GDM1 (cell line): ENCODE measurements around the gene PTPRN2.
"Not testable (repeated sequence)": the region's sequence is repeated elsewhere in the genome, so short reads cannot be mapped to it uniquely, and the experiment has no call there.

Experiments used
- DNase-seq: peaks from one replicate; lab custom pipeline; 2025; lab: John Stamatoyannopoulos, UW

Gene PTPRN2

GRCh38 chr7:158301207-158301606, 286.4 kb downstream of the PTPRN2 start:
- no peak for DNase-seq

DNA sequence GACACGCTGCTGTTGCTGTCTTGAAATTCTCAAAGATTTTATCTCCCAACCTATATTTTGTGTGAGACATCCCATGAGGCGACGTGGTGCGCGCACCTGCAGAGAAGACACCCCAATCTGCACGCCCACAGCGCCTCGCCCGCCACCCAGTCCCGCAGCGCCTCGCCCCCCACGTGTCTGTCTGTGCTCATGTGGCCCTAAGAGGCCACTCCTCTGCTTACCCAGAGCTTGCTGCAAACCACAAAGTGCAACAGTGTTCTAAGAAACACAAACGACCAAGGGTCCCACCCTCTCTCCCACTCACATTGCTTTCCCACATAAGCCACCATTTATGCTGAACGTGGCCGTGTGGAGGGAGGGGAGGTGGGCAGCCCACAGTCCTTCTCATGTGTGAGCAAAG, 287.2 kb downstream of the PTPRN2 start:
- DNase-seq = no peak

- DNase-seq = no peak
These were observed 288.0 kb downstream of the PTPRN2 start for GRCh38 chr7:158299607-158300006.

GRCh38 chr7:158296798-158297104, 290.9 kb downstream of the PTPRN2 start:
- no peak for DNase-seq

DNA sequence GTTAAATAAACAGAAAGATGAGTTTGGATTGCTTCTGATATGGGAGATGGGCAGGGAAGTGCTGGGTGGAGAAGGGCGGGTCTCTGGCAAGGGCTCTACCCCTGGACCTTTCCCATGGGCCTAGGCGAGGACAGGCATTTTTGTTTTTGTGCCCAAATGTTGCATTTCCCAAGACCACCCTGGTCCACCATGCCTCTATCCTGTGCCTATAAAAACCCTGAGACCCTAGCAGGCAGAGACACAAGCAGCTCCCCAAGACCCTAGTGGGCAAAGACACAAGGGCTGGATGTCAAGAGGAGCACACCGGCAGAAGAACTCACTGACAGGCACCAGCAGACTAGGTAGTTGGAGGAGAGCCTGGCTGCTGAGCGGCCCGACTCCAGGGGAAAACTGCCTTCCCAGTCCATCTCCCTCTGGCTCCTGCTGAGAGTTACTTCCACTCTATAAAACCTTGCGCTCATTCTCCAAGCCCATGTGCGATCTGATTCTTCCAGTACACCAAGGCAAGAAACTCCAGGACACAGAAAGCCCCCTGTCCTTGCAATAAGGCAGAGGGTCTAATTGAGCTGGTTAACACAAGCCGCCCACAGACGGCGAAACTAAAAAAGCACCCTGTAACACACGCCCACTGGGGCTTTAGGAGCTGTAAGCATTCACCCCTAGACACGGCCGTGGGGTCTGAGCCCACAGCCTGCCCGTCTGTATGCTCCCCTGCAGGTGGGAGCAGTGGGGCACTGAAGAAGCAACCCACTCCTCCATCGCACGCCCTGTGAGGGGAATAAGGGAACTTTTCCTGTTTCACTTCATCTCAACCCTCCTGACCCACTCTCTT, 291.4 kb downstream of the PTPRN2 start:
- DNase-seq = no peak

DNA sequence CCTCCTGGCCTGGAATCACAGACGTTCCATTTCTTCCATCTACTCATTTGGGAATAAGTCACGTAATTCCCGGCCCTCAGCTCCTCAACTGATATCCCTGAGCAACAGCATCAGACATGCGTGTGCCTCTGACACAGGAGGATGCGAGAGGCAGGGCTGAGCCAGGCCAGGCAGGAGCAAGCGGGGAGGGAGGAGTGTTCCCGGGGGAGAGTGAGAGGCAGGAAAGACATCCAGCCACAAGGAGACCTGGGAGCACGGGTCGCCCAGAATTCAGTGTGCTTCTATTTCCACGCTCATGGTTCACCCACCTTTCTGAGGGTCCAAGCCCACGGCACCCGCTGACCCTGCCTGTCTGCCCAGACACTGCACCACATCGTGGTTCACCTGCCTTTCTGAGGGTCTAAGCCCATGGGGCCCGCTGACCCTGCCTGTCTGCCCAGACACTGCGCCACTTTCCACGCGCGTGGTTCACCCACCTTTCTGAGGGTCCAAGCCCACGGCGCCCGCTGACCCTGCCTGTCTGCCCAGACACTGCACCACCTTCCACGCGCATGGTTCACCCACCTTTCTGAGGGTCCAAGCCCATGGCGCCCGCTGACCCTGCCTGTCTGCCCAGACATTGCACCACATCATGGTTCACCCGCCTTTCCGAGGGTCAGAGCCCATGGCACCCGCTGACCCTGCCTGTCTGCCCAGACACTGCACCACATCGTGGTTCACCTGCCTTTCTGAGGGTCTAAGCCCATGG, 293.0 kb downstream of the PTPRN2 start:
- DNase-seq = not testable (repeated sequence)

DNA sequence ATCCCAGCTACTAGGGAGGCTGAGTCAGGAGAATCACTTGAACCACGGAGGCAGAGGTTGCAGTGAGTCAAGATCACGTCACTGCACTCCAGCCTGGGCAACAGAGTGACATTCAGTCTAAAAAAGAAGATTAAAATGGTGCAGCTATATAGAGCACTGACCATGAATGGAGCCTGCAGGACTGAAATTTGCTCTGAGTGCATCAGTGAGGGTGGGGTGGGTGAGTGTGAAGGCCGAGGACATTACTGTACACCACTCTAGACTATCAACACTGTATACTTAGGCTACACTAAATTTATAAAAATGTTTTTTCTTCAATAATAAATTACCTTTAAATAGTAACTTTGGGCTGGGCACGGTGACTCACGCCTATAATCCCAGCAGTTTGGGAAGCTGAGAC, 294.7 kb downstream of the PTPRN2 start:
- no peak for DNase-seq

DNA sequence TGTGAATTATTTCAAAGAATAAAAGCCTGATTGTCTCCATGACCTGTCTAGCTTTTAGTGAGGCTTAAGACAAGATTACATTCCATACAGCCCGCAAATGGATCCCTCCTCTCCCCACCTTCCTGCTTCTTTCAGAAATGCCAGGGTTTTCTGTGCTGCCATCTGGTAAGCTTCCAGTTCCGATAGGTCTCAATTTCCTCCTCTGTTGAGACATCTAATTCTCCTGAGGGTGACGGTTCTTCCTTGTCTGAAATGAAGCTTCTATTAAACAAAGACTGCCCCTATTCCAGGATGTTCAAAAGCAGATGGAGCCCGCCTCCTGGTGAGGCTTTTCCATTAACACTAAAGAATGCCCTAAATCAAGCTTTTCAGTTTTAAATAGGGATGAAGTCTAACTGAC, 295.6 kb downstream of the PTPRN2 start:
- DNase-seq = no peak

DNA sequence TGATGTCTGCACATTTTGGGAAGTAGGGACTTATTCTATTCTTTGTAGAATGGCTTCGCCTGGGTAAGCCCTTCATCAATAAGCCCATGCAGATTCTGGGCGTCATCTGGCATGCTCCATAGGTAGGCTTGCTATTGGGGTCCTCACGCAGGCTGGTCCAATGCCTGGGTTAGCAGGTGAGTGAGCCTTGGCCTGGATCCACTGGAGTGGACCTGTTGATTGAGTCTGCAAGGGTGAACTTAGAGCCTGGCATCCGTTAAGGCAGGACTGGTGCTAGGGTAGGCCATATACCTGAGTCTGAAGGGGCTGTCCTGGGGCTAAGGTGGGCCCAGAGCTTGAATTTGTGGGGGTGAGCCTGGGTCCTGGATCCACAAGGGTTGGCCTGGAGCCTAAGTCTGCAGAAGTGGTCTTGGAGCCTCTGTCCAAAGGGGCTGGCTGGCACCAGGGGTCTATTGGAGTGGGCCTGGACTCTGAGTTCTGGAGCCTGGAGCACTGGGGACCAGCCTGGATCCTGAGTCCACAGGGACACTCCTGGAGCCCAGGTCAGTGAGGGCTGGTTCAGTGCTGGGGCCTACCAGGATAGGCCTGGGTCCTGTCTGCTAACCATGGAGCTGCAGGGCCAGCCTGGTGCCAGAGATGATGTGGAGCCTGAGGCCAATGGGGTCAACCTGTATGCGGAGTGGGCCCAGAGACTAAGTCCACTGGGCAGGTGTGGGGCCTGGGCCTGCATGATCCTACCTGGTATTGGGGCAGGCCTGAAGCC, 297.7 kb downstream of the PTPRN2 start:
- DNase-seq = no peak

- DNase-seq = no peak
These were observed 298.4 kb downstream of the PTPRN2 start for GRCh38 chr7:158289231-158289630.

GRCh38 chr7:158286210-158286609, 301.4 kb downstream of the PTPRN2 start:
- no peak for DNase-seq

DNA sequence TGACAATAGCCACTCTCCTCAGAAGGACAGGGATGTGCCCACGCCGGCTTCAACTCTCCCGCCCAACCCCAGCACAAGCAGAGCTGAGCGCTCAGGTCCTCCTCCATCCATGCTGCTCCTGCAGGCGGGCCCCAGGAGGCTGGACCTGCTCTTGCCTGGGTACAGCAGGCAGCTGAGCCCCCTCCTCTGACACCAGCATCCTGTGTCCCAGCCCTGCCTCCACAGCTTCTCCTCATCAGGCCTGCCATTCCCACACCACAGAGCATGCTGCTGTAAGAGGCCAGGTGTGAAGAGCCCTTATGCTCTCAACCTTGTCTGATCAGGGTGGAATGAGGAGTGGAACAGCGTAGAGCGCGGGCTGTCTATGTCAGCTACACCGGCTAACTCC, 302.2 kb downstream of the PTPRN2 start:
- no peak for DNase-seq

GRCh38 chr7:158284617-158285382, 302.8 kb downstream of the PTPRN2 start:
- DNase-seq = no peak

DNA sequence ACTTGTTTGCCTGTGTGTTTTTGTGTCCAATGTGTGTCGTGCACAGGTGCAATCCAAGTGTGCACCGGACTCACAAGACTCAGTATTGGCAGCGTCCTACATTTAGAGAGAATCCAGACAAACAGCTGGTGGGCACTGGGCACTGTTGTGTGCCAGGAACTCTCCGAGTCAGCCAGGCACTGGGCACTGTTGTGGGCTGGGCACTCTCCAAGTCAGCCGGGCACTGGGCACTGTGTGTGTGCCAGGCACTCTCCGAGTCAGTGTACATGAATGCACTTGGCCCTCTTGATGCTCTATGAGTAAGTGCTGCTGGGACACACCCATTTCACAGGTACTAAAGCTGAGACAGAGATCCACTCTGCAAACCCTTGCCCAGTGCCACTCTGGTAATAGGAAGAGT, 303.5 kb downstream of the PTPRN2 start:
- DNase-seq = no peak

DNA sequence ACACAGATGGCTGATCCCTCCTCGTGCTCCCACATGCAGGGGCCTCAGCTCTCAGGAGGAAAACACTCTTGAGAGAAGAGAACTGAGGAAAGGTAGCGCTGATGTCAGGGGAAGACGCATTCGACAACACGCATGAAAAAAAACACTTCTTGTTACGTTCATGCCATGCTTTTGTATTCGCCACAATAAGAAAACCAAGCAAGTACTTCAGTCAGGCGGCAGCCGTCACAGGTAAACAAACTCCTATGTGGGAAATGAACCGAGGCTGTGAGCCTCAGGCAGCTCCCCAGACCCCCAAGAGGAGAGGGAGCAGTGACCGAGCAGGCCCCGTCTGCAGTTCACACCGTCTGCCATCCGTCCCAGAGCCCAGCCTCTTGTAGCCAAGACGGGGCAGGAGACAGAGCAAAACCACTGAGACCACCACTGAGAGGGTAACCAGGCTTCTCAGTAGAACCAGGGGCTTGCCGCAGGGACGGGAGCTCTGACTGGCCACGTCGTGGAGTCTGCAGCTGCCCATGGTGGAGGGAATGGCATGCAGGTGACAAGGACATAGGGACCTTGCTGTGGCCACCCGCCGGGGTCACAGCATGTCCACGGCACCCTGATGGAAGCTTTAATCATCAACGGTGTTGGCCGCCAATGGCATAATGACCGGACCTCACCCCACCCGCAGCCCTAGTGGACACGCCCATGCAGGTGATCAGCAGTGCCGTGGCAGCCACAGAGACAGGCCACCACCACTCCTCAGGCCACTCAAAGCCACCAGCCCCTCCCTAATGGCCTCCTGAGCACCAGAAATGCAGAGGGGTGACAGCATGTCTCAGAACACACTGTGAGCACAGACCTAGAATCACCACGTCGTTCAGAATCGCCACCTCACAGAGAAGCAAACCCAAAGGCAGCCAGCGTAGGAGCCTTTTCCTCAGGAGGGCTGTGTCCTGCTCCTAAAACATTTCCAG, 304.3 kb downstream of the PTPRN2 start:
- DNase-seq = no peak

DNA sequence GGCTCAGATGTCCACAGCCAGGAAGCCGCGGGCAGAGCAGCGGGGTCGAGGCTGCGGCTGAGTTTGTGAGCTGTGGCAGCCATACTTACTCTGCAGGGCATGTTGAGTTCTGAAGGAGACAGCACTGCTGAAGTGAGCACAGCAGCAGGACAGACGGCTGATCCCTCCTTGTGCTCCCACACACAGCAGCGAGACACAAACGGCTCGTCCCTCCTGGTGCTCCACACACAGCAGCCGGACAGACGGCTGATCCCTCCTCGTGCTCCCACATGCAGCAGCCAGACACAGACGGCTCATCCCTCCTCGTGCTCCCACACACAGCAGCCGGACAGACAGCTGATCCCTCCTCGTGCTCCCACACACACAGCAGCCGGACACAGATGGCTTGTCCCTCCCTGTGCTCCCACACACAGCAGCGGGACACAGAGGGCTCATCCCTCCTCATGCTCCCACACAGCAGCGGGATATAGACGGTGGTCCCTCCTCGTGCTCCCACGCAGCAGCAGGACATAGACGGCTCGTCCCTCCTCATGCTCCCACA, 305.1 kb downstream of the PTPRN2 start:
- no peak for DNase-seq

DNA sequence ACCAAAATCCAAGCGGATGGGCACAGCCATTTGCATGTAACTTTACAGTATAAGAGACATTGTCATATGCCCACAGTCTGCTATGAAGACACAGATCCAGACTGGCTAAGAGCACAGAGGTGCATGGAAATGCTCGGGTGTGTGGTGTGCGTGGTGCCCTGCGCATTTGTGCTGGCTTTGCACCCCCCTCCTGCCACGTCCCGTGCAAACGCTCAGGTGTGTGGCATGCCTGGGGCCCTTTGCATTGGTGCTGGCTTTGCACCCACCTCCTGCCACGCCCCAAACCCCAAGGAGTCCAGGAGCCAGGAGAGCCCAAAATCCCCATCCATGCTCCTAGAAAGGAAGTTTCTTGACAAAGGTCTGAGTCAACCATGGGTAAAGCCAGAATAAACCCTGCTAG, 306.2 kb downstream of the PTPRN2 start:
- DNase-seq = no peak

DNA sequence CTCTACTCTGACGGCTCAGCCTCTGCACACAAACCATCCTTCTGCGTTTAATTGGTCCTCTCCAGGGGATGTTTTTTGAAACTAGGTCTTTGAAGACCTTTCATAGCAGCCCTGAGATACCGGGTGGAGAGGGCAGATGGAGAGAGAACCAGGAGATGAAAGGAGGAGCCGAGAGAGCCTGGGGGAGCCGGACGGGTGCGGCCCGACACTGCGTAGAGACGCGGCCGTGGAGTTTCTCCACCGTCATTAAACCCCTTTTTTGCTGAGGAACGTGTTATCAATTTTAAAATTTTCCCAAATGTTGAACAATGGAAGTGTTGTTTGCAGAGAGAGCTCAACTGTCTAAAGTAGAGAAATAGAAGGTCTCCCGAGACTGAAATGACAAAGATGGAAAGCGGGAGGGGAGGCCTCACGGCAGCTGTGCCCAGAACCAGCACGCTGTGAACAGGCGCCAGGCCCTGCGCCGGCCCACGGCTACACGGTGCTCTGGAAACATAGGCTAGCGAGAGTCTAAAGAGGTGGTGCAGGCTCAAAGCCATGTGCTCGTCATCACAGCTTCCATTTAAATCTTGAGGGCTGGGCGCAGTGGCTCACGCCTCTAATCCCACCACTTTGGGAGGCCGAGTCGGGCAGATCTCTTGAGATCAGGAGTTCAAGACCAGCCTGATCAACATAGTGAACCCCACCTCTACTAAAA, 307.0 kb downstream of the PTPRN2 start:
- DNase-seq = no peak

GRCh38 chr7:158279539-158280447, 307.8 kb downstream of the PTPRN2 start:
- DNase-seq = no peak
